ENCODE results near the gene ZNF217. TPM values are rescaled to one million over a fixed set of nuclear protein-coding genes. Genes with fewer than 3 reads are reported as not detected.
A peak's percentile ranks its signal among the peaks of the same experiment; 100 is the strongest.
"Not testable (repeated sequence)": the region's sequence is repeated elsewhere in the genome, so short reads cannot be mapped to it uniquely, and the experiment has no call there.

ZNF217 gene
- total RNA-seq, 1 donor from 2014 or later: 57.9 TPM

GRCh38 chr20:53617791-53618489 lies 24.3 kb upstream of the ZNF217 start:
- H3K4me3 Mint-ChIP-seq (ENCODE audit: unreplicated experiment): no peak overlapping the region
- no peaks in the 10 kb centered on the region for H3K36me3 Mint-ChIP-seq (ENCODE audit: low read depth, unreplicated experiment)
- H3K27me3 Mint-ChIP-seq (ENCODE audit: low read depth, unreplicated experiment): no peaks in the 10 kb centered on the region

GRCh38 chr20:53616489-53616888 lies 22.9 kb upstream of the ZNF217 start:
- H2AFZ ChIP-seq (ENCODE audit: low read depth, low read length); H3K4me3 Mint-ChIP-seq (ENCODE audit: unreplicated experiment); H3K36me3 Mint-ChIP-seq (ENCODE audit: low read depth, unreplicated experiment); H4K20me1 ChIP-seq (ENCODE audit: insufficient read depth, low read length); H3K4me2 ChIP-seq (ENCODE audit: low read length); H3K9me3 ChIP-seq (ENCODE audit: insufficient read depth, low read depth, low read length); H3K9ac ChIP-seq (ENCODE audit: low read length); H3K36me3 ChIP-seq (ENCODE audit: insufficient read depth, low read length); H3K4me1 ChIP-seq (ENCODE audit: insufficient read depth, low read length); H3K4me3 ChIP-seq (ENCODE audit: insufficient read depth, low read depth, low read length); DNase-seq (ENCODE audit: low read depth); H3K9me3 Mint-ChIP-seq (ENCODE audit: unreplicated experiment); H3K27ac ChIP-seq (ENCODE audit: low read depth, low read length); H3K79me2 ChIP-seq (ENCODE audit: insufficient read depth, low read length); H3K27ac Mint-ChIP-seq (ENCODE audit: unreplicated experiment); H3K27me3 ChIP-seq (ENCODE audit: insufficient read depth, low read length); FAIRE-seq; H3K27me3 Mint-ChIP-seq (ENCODE audit: low read depth, unreplicated experiment): not testable (repeated sequence)
- H3K4me1 Mint-ChIP-seq (ENCODE audit: low read depth, unreplicated experiment): peaks cover 12% of the 10 kb centered on the region

More at GRCh38 chr20:53617791-53618489, 24.3 kb upstream of the ZNF217 start:
- Histone ChIP-seq H3K27ac (ENCODE audit: low read depth, low read length) (no peak overlapping the region), H3K79me2 (ENCODE audit: insufficient read depth, low read length) (no peaks in the 10 kb centered on the region), H3K27me3 (ENCODE audit: insufficient read depth, low read length) (no peaks in the 10 kb centered on the region), H3K36me3 (ENCODE audit: insufficient read depth, low read length) (no peaks in the 10 kb centered on the region), H3K9me3 (ENCODE audit: insufficient read depth, low read depth, low read length) (no peaks in the 10 kb centered on the region), H3K4me3 (ENCODE audit: insufficient read depth, low read depth, low read length) (no peak overlapping the region), H3K4me2 (ENCODE audit: low read length) (no peak overlapping the region), H4K20me1 (ENCODE audit: insufficient read depth, low read length) (no peaks in the 10 kb centered on the region), H3K9ac (ENCODE audit: low read length) (no peak overlapping the region), H2AFZ (ENCODE audit: low read depth, low read length) (no peak overlapping the region), H3K4me1 (ENCODE audit: insufficient read depth, low read length) (peaks cover 19% of the 10 kb centered on the region)
- TF ChIP-seq EZH2 (IDR thresholded peaks at IDR 0.05; ENCODE audit: insufficient read depth, low read length) (no peak), CTCF (IDR thresholded peaks at IDR 0.05; ENCODE audit: insufficient read depth, low read depth, low read length) (no peak)
- Mint-ChIP-seq H3K27ac (ENCODE audit: unreplicated experiment) (no peak overlapping the region), H3K9me3 (ENCODE audit: unreplicated experiment) (no peaks in the 10 kb centered on the region), H3K4me1 (ENCODE audit: low read depth, unreplicated experiment) (peaks cover 10% of the 10 kb centered on the region)
- FAIRE-seq (no peak), DNase-seq (ENCODE audit: low read depth) (no peak)

- DNase-seq (ENCODE audit: low read depth) (no peak), FAIRE-seq (no peak)
- H3K36me3 Mint-ChIP-seq (ENCODE audit: low read depth, unreplicated experiment): no peaks in the 10 kb centered on the region
- Histone ChIP-seq H4K20me1 (ENCODE audit: insufficient read depth, low read length) (no peaks in the 10 kb centered on the region), H3K4me2 (ENCODE audit: low read length) (no peak overlapping the region), H3K9ac (ENCODE audit: low read length) (no peak overlapping the region), H3K79me2 (ENCODE audit: insufficient read depth, low read length) (no peaks in the 10 kb centered on the region), H3K4me3 (ENCODE audit: insufficient read depth, low read depth, low read length) (no peak overlapping the region), H3K9me3 (ENCODE audit: insufficient read depth, low read depth, low read length) (no peaks in the 10 kb centered on the region), H3K36me3 (ENCODE audit: insufficient read depth, low read length) (no peaks in the 10 kb centered on the region), H3K27me3 (ENCODE audit: insufficient read depth, low read length) (no peaks in the 10 kb centered on the region), H2AFZ (ENCODE audit: low read depth, low read length) (no peak overlapping the region), H3K27ac (ENCODE audit: low read depth, low read length) (no peak overlapping the region), H3K4me1 (ENCODE audit: insufficient read depth, low read length) (peaks cover 23% of the 10 kb centered on the region)
- H3K27me3 Mint-ChIP-seq (ENCODE audit: low read depth, unreplicated experiment): no peaks in the 10 kb centered on the region
- TF ChIP-seq CTCF (IDR thresholded peaks at IDR 0.05; ENCODE audit: insufficient read depth, low read depth, low read length) (no peak), EZH2 (IDR thresholded peaks at IDR 0.05; ENCODE audit: insufficient read depth, low read length) (no peak)
- H3K4me1 Mint-ChIP-seq (ENCODE audit: low read depth, unreplicated experiment): peaks cover 29% of the 10 kb centered on the region
- H3K9me3 Mint-ChIP-seq (ENCODE audit: unreplicated experiment): no peaks in the 10 kb centered on the region
- no peak overlapping the region for H3K4me3 Mint-ChIP-seq (ENCODE audit: unreplicated experiment)
- H3K27ac Mint-ChIP-seq (ENCODE audit: unreplicated experiment): no peak overlapping the region
These were observed 20.1 kb upstream of the ZNF217 start for GRCh38 chr20:53613748-53614147.

- not testable (repeated sequence) for H3K4me3 Mint-ChIP-seq (ENCODE audit: unreplicated experiment); H3K27me3 ChIP-seq (ENCODE audit: insufficient read depth, low read length); H3K4me3 ChIP-seq (ENCODE audit: insufficient read depth, low read depth, low read length); H2AFZ ChIP-seq (ENCODE audit: low read depth, low read length); H3K27me3 Mint-ChIP-seq (ENCODE audit: low read depth, unreplicated experiment); H3K36me3 ChIP-seq (ENCODE audit: insufficient read depth, low read length); DNase-seq (ENCODE audit: low read depth); H3K36me3 Mint-ChIP-seq (ENCODE audit: low read depth, unreplicated experiment); H3K4me2 ChIP-seq (ENCODE audit: low read length); FAIRE-seq; H3K79me2 ChIP-seq (ENCODE audit: insufficient read depth, low read length); H3K9me3 ChIP-seq (ENCODE audit: insufficient read depth, low read depth, low read length); H3K9ac ChIP-seq (ENCODE audit: low read length); H3K9me3 Mint-ChIP-seq (ENCODE audit: unreplicated experiment); H4K20me1 ChIP-seq (ENCODE audit: insufficient read depth, low read length)
- peaks cover 23% of the 10 kb centered on the region for H3K4me1 ChIP-seq (ENCODE audit: insufficient read depth, low read length)
- Mint-ChIP-seq H3K4me1 (ENCODE audit: low read depth, unreplicated experiment) (peaks cover 29% of the 10 kb centered on the region), H3K27ac (ENCODE audit: unreplicated experiment) (peak overlapping the region; percentile 92)
- H3K27ac ChIP-seq (ENCODE audit: low read depth, low read length): peak overlapping the region; percentile 86
These were observed 18.6 kb upstream of the ZNF217 start for GRCh38 chr20:53612289-53612688.

Measured in astrocyte (in vitro differentiated cells and primary cell).